Progenitor cell of endocrine pancreas (in vitro differentiated cells): ENCODE measurements around the gene SLC25A43. TPM values are rescaled to one million over a fixed set of nuclear protein-coding genes. Genes with fewer than 3 reads are reported as not detected.

Experiments
- DNase-seq: peaks from one replicate; pipeline ENCODE4 v3.0.0; 2021; ENCODE audit warnings: low spot score; ENCODE audit not compliant: unreplicated experiment
- H3K27ac Mint-ChIP-seq: 2 replicates; pipeline ENCODE4 v1.8.0; 2021; ENCODE audit warnings: mild to moderate bottlenecking, moderate library complexity, mixed read lengths
- H3K27me3 Mint-ChIP-seq: 2 replicates; pipeline ENCODE4 v1.8.0; 2021; ENCODE audit warnings: mixed read lengths
- H3K36me3 Mint-ChIP-seq: 2 replicates; pipeline ENCODE4 v1.8.0; 2022; ENCODE audit warnings: mixed read lengths; ENCODE audit not compliant: insufficient read depth
- H3K4me1 Mint-ChIP-seq: 2 replicates; pipeline ENCODE4 v1.8.0; 2021; ENCODE audit warnings: low read depth, mixed read lengths
- H3K4me3 Mint-ChIP-seq: 2 replicates; pipeline ENCODE4 v1.8.0; 2021; ENCODE audit warnings: low read depth, mild to moderate bottlenecking, moderate library complexity, mixed read lengths
- H3K9me3 Mint-ChIP-seq: 2 replicates; pipeline ENCODE4 v1.8.0; 2021; ENCODE audit warnings: low read depth, mixed read lengths
- CTCF ChIP-seq: fragments of 200-600 bp; sonication (generic); IDR thresholded peaks from one replicate; pipeline ENCODE4 v1.5.0; 2021; ENCODE audit warnings: antibody characterized with exemption, mild to moderate bottlenecking; ENCODE audit not compliant: unreplicated experiment
- total RNA-seq: library from RNA; stranded (reverse); gene quantifications from 2 replicates; pipeline ENCODE4 v1.2.1, GENCODE V29; 2021

SLC25A43 gene
- total RNA-seq, 1 donor from 2014 or later = 4.1 TPM

DNA sequence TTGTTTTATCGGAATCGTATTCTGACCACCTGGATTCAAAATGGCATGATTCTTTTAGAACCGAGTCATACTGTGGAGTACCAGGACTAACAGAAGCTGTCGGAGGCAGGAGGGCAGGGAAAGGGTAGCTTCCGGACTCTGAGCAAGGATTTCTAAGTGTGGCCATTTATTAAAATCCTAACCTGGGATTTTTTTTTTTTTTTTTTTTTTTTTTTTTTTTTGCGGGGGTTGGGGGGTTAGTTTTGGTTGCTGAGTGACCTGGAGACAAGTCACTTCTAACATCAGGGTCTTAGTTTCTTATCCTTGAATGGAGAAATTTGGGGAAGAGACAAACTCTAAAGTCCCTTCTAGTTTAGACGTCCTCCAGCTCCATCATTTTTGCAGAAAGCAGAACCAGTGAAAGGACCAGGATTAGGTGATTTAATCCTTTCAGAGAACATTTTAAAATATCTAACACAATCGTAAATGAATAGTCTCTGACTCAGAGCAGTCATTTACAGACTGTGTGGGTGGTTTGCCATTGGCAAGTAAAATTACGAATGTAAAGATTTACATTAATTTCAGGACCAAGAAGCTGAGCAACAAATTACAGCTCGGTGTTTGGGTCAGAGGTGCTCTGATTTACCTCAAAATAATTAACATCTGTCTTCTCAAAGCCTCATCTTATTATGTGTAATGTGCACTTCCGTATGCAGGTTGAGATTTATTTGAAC, 76.4 kb downstream of the SLC25A43 start:
- Mint-ChIP-seq H3K4me1 (peaks cover 14% of the 10 kb centered on the region), H3K27ac (no peak overlapping the region), H3K27me3 (no peaks in the 10 kb centered on the region), H3K36me3 (no peaks in the 10 kb centered on the region), H3K9me3 (peaks cover 8% of the 10 kb centered on the region), H3K4me3 (no peak overlapping the region)
- TF ChIP-seq CTCF = no peak
- DNase-seq = no peak

- no peak for DNase-seq
- Mint-ChIP-seq H3K36me3 (no peaks in the 10 kb centered on the region), H3K4me1 (peaks cover 14% of the 10 kb centered on the region), H3K27ac (no peak overlapping the region), H3K4me3 (no peak overlapping the region), H3K9me3 (peaks cover 8% of the 10 kb centered on the region), H3K27me3 (no peaks in the 10 kb centered on the region)
- TF ChIP-seq CTCF = no peak
These were observed 78.7 kb downstream of the SLC25A43 start for GRCh38 chrX:119477812-119478232.

DNA sequence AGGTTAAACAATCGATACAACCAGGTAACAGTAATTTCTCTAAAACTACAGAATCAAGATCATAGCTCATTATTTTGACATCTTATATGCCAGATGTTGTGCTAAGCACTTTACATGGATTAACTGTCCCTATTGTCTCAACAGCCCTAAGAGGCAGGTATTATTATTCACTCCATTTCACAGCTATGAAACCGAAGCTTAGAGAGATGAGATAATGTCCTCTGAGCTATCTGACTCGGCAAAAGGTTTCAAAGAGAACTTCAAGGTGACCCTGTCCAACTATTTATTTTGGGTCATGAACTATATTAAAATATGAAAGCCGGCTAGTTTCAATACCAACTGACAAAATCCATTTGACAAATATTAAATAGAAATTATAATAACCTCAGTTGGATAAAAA, 79.4 kb downstream of the SLC25A43 start:
- H3K27ac Mint-ChIP-seq = no peak overlapping the region
- peaks cover 13% of the 10 kb centered on the region for H3K9me3 Mint-ChIP-seq
- no peak for TF ChIP-seq CTCF
- no peak for DNase-seq
- H3K4me3 Mint-ChIP-seq = no peak overlapping the region
- H3K4me1 Mint-ChIP-seq = peaks cover 14% of the 10 kb centered on the region
- peaks cover 4% of the 10 kb centered on the region for H3K27me3 Mint-ChIP-seq
- no peaks in the 10 kb centered on the region for H3K36me3 Mint-ChIP-seq

DNA sequence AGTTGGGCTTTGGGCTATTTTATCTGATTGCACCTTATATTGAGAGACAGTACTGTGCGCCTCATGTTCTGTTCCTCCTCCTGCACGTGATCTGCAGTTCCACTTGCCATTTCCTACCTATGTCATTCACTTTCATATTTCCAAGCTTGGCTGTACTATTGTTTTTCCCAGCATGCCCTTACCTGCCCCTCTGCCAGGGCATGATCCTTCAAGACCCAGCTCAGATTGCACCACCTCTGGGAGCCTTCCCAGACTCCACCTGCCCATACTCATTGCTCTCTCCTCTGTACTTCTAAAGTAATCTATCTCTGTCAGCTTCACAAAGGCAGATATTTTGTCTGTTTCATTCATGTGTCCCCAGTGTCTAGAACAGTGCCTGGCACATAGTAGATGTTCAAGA, 80.7 kb downstream of the SLC25A43 start:
- peaks cover 14% of the 10 kb centered on the region for H3K4me1 Mint-ChIP-seq
- DNase-seq = no peak
- no peak overlapping the region for H3K4me3 Mint-ChIP-seq
- H3K27ac Mint-ChIP-seq = no peak overlapping the region
- no peak for TF ChIP-seq CTCF
- H3K36me3 Mint-ChIP-seq = no peaks in the 10 kb centered on the region
- peaks cover 16% of the 10 kb centered on the region for H3K9me3 Mint-ChIP-seq
- peaks cover 7% of the 10 kb centered on the region for H3K27me3 Mint-ChIP-seq

DNA sequence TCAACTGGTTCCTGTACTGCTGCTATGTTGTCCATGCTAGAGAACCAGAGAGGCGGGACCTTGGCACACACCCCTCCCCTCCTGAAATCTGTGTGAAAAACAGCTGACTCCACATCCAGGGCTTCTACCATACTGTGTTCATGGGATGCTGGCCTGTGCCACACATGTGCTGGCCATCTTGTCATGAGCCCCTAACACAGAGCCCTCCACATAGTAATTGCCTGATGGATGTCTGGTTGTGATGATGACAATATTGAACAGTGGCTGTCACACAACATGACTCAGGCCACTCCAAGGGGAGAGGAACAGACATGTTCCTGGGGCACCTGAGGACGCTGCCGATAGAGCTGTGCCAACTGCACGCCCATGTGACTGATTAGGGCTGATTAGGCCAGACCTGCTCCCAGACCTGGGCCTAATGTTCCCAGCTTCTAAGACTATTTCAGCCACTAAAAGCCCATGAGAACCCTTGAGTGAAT, 82.2 kb downstream of the SLC25A43 start:
- TF ChIP-seq CTCF = no peak
- H3K27me3 Mint-ChIP-seq = peaks cover 7% of the 10 kb centered on the region
- no peak for DNase-seq
- no peak overlapping the region for H3K27ac Mint-ChIP-seq
- no peak overlapping the region for H3K4me3 Mint-ChIP-seq
- H3K9me3 Mint-ChIP-seq = peaks cover 21% of the 10 kb centered on the region
- no peaks in the 10 kb centered on the region for H3K36me3 Mint-ChIP-seq
- peaks cover 10% of the 10 kb centered on the region for H3K4me1 Mint-ChIP-seq
